NCI-H460 (cell line): ENCODE data around the gene HOXA2. TPM values are rescaled to one million over a fixed set of nuclear protein-coding genes. Genes with fewer than 3 reads are reported as not detected.
A peak's percentile ranks its signal among the peaks of the same experiment; 100 is the strongest.

Experiments used
- DNase-seq: peaks from one replicate; pipeline ENCODE4 v3.0.0-alpha.2; 2016; ENCODE audit warnings: low read depth; ENCODE audit errors: extremely low read depth
- total RNA-seq: library from RNA; depleted of rRNA; stranded (reverse); fragments of >200 nt; shearing (Covaris generic); gene quantifications from 2 replicates; pipeline ENCODE4 v1.2.3, GENCODE V29; 2014

The HOXA2 gene
- total RNA-seq, 1 experiment from 2014 or later: 1.8 TPM

- no peak for DNase-seq
Observed at GRCh38 chr7:27126596-27127327, 24.3 kb upstream of the HOXA2 start.

- DNase-seq: no peak
Observed at GRCh38 chr7:27125986-27126394, 23.5 kb upstream of the HOXA2 start.

GRCh38 chr7:27124902-27125689, 22.6 kb upstream of the HOXA2 start:
- no peak for DNase-seq

GRCh38 chr7:27124096-27124901, 21.8 kb upstream of the HOXA2 start:
- no peak for DNase-seq

- no peak for DNase-seq
Observed at GRCh38 chr7:27123477-27124053, 21.1 kb upstream of the HOXA2 start.

GRCh38 chr7:27123007-27123476, 20.6 kb upstream of the HOXA2 start:
- no peak for DNase-seq

GRCh38 chr7:27122077-27122910, 19.8 kb upstream of the HOXA2 start:
- no peak for DNase-seq

- DNase-seq: no peak
Observed at GRCh38 chr7:27121684-27122076, 19.2 kb upstream of the HOXA2 start.

GRCh38 chr7:27119412-27119911, 17.0 kb upstream of the HOXA2 start:
- DNase-seq: no peak

GRCh38 chr7:27118580-27118979, 16.1 kb upstream of the HOXA2 start:
- no peak for DNase-seq

GRCh38 chr7:27117887-27118491, 15.5 kb upstream of the HOXA2 start:
- DNase-seq: no peak

- no peak for DNase-seq
Observed at GRCh38 chr7:27116962-27117886, 14.7 kb upstream of the HOXA2 start.

GRCh38 chr7:27116031-27116961, 13.8 kb upstream of the HOXA2 start:
- DNase-seq: no peak

GRCh38 chr7:27115221-27116026, 12.9 kb upstream of the HOXA2 start:
- peak; percentile 67 for DNase-seq

- no peak for DNase-seq
Observed at GRCh38 chr7:27114881-27115220, 12.4 kb upstream of the HOXA2 start.
